ENCODE results near the gene LMAN1L.

The LMAN1L gene

GRCh38 chr15:74779162-74779648 is 33.4 kb upstream of the LMAN1L start:
- Histone ChIP-seq H3K27ac (peak overlapping the region; percentile 98 to 100 (median 100); a peak in 21 of 22 replicates), H3K9me3 (replicated peaks in 1 of 11) (no peaks in the 10 kb centered on the region), H3K4me3 (no peak overlapping the region), H3K27me3 (no peaks in the 10 kb centered on the region), H3K36me3 (peaks cover 0 to 5% (median 0%) of the 10 kb centered on the region in 11 experiments; a peak in 2 of 22 replicates), H3K4me1 (peaks cover 75 to 92% (median 84%) of the 10 kb centered on the region in 10 experiments), H4K20me1 (peaks cover 5 to 18% (median 15%) of the 10 kb centered on the region in 11 experiments; a peak in 20 of 22 replicates), H3K9ac (peak overlapping the region in 10 of 11 experiments; percentile 78 to 99 (median 82); a peak in 14 of 22 replicates), H3K4me2 (peak overlapping the region; percentile 94 to 100 (median 98))
- TF ChIP-seq Cebpa-rat (IDR thresholded peaks at IDR 0.05), result no peak

DNA sequence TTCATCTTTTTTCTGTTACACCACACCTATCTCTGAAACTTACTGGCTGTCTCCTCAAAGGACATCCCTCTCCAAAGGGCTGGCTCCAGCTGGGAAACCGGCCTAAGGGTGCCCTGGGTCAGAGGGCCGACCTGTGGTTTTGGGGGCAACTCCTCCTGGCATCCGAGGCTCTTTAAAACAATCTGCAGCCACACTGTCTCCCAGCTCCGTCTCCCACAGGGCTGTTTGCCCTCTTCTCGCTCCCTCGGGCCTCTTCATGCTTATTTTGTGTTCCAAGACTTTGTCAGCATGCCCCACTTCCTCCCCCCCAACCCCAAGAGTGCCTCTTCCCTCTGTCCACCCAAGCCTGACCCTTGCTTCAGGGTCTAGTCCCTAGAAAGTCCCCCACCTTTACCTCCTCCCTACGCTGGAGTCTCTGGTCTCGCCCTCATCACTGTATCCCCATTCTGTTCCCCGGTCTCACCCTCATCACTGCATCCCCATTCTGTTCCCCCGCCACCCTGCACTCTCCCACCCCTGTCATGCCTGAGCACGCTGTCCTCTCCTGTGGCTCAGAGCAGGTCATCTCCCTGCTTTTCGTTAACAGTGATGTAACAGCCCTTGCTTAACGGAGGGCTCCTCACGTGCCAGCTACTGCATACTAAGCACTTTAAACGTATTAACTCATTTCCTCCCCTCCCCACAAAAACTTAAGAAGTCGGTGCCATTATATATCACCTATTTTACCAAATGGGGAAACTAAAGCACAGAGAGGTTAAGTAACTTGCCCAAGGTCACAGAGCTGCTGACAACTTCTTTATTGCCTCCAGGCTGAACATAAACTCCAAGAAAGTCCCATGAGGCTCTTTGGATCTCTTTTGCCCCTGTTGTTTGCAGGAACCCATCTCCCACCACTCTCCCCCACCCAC is 31.9 kb upstream of the LMAN1L start:
- H4K20me1 ChIP-seq, result peaks cover 17 to 34% (median 31%) of the 10 kb centered on the region in 11 experiments; a peak in 21 of 22 replicates

GRCh38 chr15:74781431-74782258 is 31.0 kb upstream of the LMAN1L start, which contains the start of gene CSK:
Gene CSK (plus strand): TSS chr15:74782080. CDS start chr15:74798298, 16,218 bp downstream.
- peaks cover 75 to 92% (median 84%) of the 10 kb centered on the region in 10 experiments for H3K4me1 ChIP-seq
- peak within 1 kb of the TSS; percentile 98 to 100 (median 100) for H3K27ac ChIP-seq

More for the DNA sequence above, 31.9 kb upstream of the LMAN1L start:
- Histone ChIP-seq H3K27ac (peak overlapping the region; percentile 98 to 100 (median 100)), H3K9me3 (replicated peaks in 1 of 11) (no peaks in the 10 kb centered on the region), H3K27me3 (no peaks in the 10 kb centered on the region), H3K4me3 (peak overlapping the region; percentile 76 to 92 (median 82)), H3K9ac (peak overlapping the region; percentile 98 to 100 (median 99)), H3K4me1 (peaks cover 75 to 92% (median 84%) of the 10 kb centered on the region in 10 experiments), H3K36me3 (peaks cover 0 to 19% (median 9%) of the 10 kb centered on the region in 11 experiments; a peak in 11 of 22 replicates), H3K4me2 (peak overlapping the region; percentile 94 to 100 (median 98))
- TF ChIP-seq Cebpa-rat (IDR thresholded peaks at IDR 0.05), result peak in 3 of 11 experiments; percentile 33 to 57 (median 48); a peak in 3 of 22 replicates

GRCh38 chr15:74782259-74783071 is 30.2 kb upstream of the LMAN1L start:
- H3K4me1 ChIP-seq, result peaks cover 73 to 91% (median 83%) of the 10 kb centered on the region in 10 experiments
- peaks cover 19 to 50% (median 46%) of the 10 kb centered on the region in 11 experiments; a peak in 21 of 22 replicates for H4K20me1 ChIP-seq
- no peak for TF ChIP-seq Cebpa-rat (IDR thresholded peaks at IDR 0.05)
- H3K36me3 ChIP-seq, result peaks cover 0 to 25% (median 10%) of the 10 kb centered on the region in 11 experiments; a peak in 12 of 22 replicates
- no peaks in the 10 kb centered on the region for H3K9me3 ChIP-seq (replicated peaks in 1 of 11)
- H3K27ac ChIP-seq, result peak overlapping the region; percentile 98 to 100 (median 100)
- H3K4me3 ChIP-seq, result peak overlapping the region; percentile 76 to 92 (median 82)
- H3K27me3 ChIP-seq, result no peaks in the 10 kb centered on the region
- peak overlapping the region; percentile 97 to 100 (median 100) for H3K4me2 ChIP-seq
- peak overlapping the region; percentile 98 to 100 (median 99) for H3K9ac ChIP-seq

More at GRCh38 chr15:74781431-74782258, 31.0 kb upstream of the LMAN1L start, which contains the start of gene CSK:
- Histone ChIP-seq H3K27me3 (no peaks in the 10 kb centered on the region), H3K36me3 (peaks cover 0 to 25% (median 10%) of the 10 kb centered on the region in 11 experiments; a peak in 12 of 22 replicates), H3K9ac (peak within 1 kb of the TSS; percentile 98 to 100 (median 99)), H3K9me3 (replicated peaks in 1 of 11) (no peaks in the 10 kb centered on the region), H3K4me3 (peak within 1 kb of the TSS; percentile 76 to 92 (median 82)), H3K4me2 (peak within 1 kb of the TSS; percentile 97 to 100 (median 100)), H4K20me1 (peaks cover 17 to 43% (median 39%) of the 10 kb centered on the region in 11 experiments; a peak in 21 of 22 replicates)
- no peak for TF ChIP-seq Cebpa-rat (IDR thresholded peaks at IDR 0.05)

- Histone ChIP-seq H3K27ac (peak overlapping the region; percentile 98 to 100 (median 100)), H3K27me3 (no peaks in the 10 kb centered on the region), H3K9ac (peak overlapping the region; percentile 98 to 100 (median 99)), H4K20me1 (peaks cover 22 to 57% (median 50%) of the 10 kb centered on the region in 11 experiments; a peak in 21 of 22 replicates), H3K36me3 (peaks cover 0 to 25% (median 10%) of the 10 kb centered on the region in 11 experiments; a peak in 12 of 22 replicates), H3K4me3 (peak overlapping the region; percentile 76 to 92 (median 82)), H3K9me3 (replicated peaks in 1 of 11) (no peaks in the 10 kb centered on the region), H3K4me1 (peaks cover 69 to 91% (median 82%) of the 10 kb centered on the region in 10 experiments), H3K4me2 (peak overlapping the region; percentile 97 to 100 (median 100))
- no peak for TF ChIP-seq Cebpa-rat (IDR thresholded peaks at IDR 0.05)
Measured at GRCh38 chr15:74783072-74783807, 29.4 kb upstream of the LMAN1L start.

DNA sequence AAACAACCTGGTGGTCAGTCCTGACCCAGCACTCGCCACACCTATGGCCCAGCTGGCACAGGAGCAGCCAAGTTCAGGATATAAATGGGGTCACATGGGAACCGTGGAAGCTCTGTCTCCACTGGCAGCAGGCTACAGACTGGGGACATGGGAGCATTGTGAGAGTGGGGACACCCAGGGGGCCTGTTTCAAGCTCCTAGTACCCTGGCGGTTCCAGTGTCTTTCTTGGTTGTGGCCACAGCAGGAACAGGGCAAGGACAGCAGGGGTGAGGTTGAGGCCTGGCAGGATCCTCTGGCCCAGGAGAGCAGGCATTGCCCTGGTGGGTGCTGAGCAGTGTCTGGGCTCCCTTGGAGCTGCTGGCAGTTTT is 28.8 kb upstream of the LMAN1L start:
- Histone ChIP-seq H3K4me1 (peaks cover 69 to 91% (median 82%) of the 10 kb centered on the region in 10 experiments), H3K27me3 (no peaks in the 10 kb centered on the region)

More for the DNA sequence above, 28.8 kb upstream of the LMAN1L start:
- Histone ChIP-seq H3K4me2 (peak overlapping the region; percentile 97 to 100 (median 100)), H3K36me3 (peaks cover 0 to 25% (median 10%) of the 10 kb centered on the region in 11 experiments; a peak in 12 of 22 replicates), H3K27ac (peak overlapping the region; percentile 98 to 100 (median 100)), H4K20me1 (peaks cover 25 to 63% (median 55%) of the 10 kb centered on the region in 11 experiments; a peak in 21 of 22 replicates), H3K9me3 (replicated peaks in 1 of 11) (no peaks in the 10 kb centered on the region), H3K4me3 (peak overlapping the region; percentile 76 to 92 (median 82)), H3K9ac (peak overlapping the region; percentile 98 to 100 (median 99))
- TF ChIP-seq Cebpa-rat (IDR thresholded peaks at IDR 0.05), result no peak
